HL-60 (cell line): Measurements from ENCODE around the gene KIAA1217.

Experiments
- DNase-seq, 2 experiments: peaks; one replicate each; pipeline ENCODE4 v3.0.0-alpha.2; 2010 to 2020; ENCODE audit warnings: low read depth in 1 of 2, low spot score in 1 of 2
- H3K27ac ChIP-seq: fragments of 250-450 bp; sonication (Bioruptor Pico); replicated peaks from 2 replicates; pipeline ENCODE4 v1.5.1; 2020; ENCODE audit warnings: mild to moderate bottlenecking, moderate library complexity
- H3K27me3 ChIP-seq: fragments of 250-450 bp; sonication (Bioruptor Pico); 2 replicates; pipeline ENCODE4 v1.5.1; 2021; ENCODE audit warnings: mild to moderate bottlenecking, moderate library complexity; ENCODE audit not compliant: insufficient read depth, poor library complexity, severe bottlenecking
- H3K4me3 ChIP-seq: replicated peaks from 2 replicates; pipeline ENCODE4 v1.5.1; 2011; ENCODE audit warnings: mild to moderate bottlenecking, control low read depth, low read length; ENCODE audit not compliant: insufficient read depth
- GABPA ChIP-seq: IDR thresholded peaks from 2 replicates; pipeline ENCODE4 v1.6.1; 2012; ENCODE audit warnings: low read depth
- POLR2AphosphoS5 ChIP-seq: IDR thresholded peaks from 2 replicates; pipeline ENCODE4 v1.6.1; 2012; ENCODE audit warnings: low read depth
- SPI1 ChIP-seq: IDR thresholded peaks from 2 replicates; pipeline ENCODE4 v1.6.1; 2012; ENCODE audit warnings: low read depth, mild to moderate bottlenecking, borderline replicate concordance
- TF ChIP-seq, protein P1 (sequence below): IDR thresholded peaks from 2 replicates; pipeline ENCODE4 v1.6.1; 2012; ENCODE audit warnings: low read depth; ENCODE audit not compliant: insufficient replicate concordance
- TF ChIP-seq, protein P2 (sequence below): IDR thresholded peaks from one replicate; pipeline ENCODE4 v1.5.1; 2011; ENCODE audit warnings: low read length, control low read depth, inconsistent platforms; ENCODE audit not compliant: insufficient read depth

KIAA1217 gene

DNA sequence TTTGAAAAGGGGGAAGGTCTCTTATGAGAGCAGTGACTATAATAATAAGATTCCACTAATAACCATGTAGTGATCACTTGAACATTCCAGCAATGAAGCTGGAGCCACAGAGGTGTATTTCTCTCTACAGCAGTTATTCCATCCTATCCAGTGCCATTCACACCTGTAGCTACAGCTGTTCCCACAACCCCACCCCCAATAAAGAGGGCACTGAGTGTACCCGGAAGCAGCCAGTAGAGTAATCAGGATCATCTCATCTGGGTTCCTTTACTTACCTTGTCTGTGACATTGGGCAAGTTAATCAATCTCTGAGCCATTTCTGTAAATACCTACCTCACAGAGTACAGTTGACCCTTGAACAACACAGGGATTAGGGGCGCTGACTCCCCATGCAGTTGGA lies 188.7 kb downstream of the KIAA1217 start:
- TF ChIP-seq SPI1 (no peak), POLR2AphosphoS5 (no peak), GABPA (no peak)
- TF ChIP-seq, protein P1, sequence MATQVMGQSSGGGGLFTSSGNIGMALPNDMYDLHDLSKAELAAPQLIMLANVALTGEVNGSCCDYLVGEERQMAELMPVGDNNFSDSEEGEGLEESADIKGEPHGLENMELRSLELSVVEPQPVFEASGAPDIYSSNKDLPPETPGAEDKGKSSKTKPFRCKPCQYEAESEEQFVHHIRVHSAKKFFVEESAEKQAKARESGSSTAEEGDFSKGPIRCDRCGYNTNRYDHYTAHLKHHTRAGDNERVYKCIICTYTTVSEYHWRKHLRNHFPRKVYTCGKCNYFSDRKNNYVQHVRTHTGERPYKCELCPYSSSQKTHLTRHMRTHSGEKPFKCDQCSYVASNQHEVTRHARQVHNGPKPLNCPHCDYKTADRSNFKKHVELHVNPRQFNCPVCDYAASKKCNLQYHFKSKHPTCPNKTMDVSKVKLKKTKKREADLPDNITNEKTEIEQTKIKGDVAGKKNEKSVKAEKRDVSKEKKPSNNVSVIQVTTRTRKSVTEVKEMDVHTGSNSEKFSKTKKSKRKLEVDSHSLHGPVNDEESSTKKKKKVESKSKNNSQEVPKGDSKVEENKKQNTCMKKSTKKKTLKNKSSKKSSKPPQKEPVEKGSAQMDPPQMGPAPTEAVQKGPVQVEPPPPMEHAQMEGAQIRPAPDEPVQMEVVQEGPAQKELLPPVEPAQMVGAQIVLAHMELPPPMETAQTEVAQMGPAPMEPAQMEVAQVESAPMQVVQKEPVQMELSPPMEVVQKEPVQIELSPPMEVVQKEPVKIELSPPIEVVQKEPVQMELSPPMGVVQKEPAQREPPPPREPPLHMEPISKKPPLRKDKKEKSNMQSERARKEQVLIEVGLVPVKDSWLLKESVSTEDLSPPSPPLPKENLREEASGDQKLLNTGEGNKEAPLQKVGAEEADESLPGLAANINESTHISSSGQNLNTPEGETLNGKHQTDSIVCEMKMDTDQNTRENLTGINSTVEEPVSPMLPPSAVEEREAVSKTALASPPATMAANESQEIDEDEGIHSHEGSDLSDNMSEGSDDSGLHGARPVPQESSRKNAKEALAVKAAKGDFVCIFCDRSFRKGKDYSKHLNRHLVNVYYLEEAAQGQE, result no peak
- TF ChIP-seq, protein P2, sequence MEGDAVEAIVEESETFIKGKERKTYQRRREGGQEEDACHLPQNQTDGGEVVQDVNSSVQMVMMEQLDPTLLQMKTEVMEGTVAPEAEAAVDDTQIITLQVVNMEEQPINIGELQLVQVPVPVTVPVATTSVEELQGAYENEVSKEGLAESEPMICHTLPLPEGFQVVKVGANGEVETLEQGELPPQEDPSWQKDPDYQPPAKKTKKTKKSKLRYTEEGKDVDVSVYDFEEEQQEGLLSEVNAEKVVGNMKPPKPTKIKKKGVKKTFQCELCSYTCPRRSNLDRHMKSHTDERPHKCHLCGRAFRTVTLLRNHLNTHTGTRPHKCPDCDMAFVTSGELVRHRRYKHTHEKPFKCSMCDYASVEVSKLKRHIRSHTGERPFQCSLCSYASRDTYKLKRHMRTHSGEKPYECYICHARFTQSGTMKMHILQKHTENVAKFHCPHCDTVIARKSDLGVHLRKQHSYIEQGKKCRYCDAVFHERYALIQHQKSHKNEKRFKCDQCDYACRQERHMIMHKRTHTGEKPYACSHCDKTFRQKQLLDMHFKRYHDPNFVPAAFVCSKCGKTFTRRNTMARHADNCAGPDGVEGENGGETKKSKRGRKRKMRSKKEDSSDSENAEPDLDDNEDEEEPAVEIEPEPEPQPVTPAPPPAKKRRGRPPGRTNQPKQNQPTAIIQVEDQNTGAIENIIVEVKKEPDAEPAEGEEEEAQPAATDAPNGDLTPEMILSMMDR, result no peak
- DNase-seq, result no peak

DNA sequence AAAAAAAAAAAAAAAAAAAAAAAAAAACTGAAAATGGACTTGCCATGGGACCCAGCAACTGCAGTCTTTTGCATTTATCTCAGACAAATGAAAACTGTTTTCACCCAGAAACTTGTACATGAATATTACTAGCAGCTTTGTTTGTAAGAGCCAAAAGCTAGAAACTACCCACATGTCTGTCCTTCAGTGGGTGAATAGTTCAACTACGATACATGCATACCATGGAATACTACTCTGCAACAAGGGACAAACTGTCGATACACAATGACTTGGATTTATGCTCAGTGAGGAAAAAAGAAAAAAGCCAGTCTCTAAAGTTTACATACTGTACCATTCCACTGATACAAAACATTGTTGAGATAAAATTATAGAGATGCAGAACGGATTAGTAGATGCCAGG lies 195.6 kb downstream of the KIAA1217 start:
- no peak overlapping the region for H3K27ac ChIP-seq
- TF ChIP-seq, protein P1, result no peak
- TF ChIP-seq, protein P2, result no peak
- TF ChIP-seq GABPA (no peak), SPI1 (no peak), POLR2AphosphoS5 (no peak)
- H3K27me3 ChIP-seq, result no peaks in the 10 kb centered on the region
- DNase-seq, result no peak
- no peak overlapping the region for H3K4me3 ChIP-seq

More for the DNA sequence above, 188.7 kb downstream of the KIAA1217 start:
- no peaks in the 10 kb centered on the region for H3K27me3 ChIP-seq
- no peak overlapping the region for H3K27ac ChIP-seq
- H3K4me3 ChIP-seq, result no peak overlapping the region

DNA sequence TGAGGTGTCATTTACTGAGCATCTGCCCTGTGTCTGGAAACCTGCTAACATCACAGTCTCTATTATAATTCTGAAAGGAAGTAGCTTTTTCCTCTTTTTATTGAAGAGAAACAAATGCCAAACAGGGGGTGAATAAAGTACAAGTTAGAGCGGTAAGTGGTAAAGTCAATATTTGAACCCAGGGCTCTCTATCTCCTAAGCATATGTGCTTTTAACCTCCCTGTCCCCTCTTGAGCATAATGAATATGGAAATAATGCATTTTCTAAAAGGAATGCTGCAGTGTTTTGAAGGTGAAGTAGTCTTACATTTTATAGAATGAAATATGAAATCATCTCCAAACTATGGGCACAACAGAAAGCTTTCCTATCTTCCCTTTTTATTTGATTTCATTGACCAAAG lies 196.7 kb downstream of the KIAA1217 start:
- no peak for DNase-seq
- Histone ChIP-seq H3K27me3 (no peaks in the 10 kb centered on the region), H3K27ac (no peak overlapping the region), H3K4me3 (no peak overlapping the region)
- TF ChIP-seq GABPA (no peak), POLR2AphosphoS5 (no peak), SPI1 (no peak)
- TF ChIP-seq, protein P2, result no peak
- TF ChIP-seq, protein P1, result no peak
